ENCODE data around the gene OR2V2.

OR2V2 gene

GRCh38 chr5:181194489-181195248, 47.3 kb downstream of the OR2V2 start:
- H3K36me3 ChIP-seq (ENCODE audit: insufficient read depth, low read length), result no peaks in the 10 kb centered on the region
- no peaks in the 10 kb centered on the region for H3K9me3 ChIP-seq (ENCODE audit: insufficient read depth, low read depth, low read length)
- H3K9ac ChIP-seq (ENCODE audit: low read depth, low read length), result no peak overlapping the region
- peaks cover 51% of the 10 kb centered on the region for H3K27me3 ChIP-seq (ENCODE audit: insufficient read depth, low read length)
- H3K4me3 ChIP-seq (ENCODE audit: low read length), result no peak overlapping the region
- WGBS, result 85% methylated on average over 21 of the region's 21 CpGs
- H3K27ac ChIP-seq (ENCODE audit: low read depth, low read length), result no peak overlapping the region
- H3K4me1 ChIP-seq (ENCODE audit: insufficient read depth, low read length), result peaks cover 16% of the 10 kb centered on the region

GRCh38 chr5:181195249-181195761, 47.9 kb downstream of the OR2V2 start:
- Histone ChIP-seq H3K9me3 (ENCODE audit: insufficient read depth, low read depth, low read length) (no peaks in the 10 kb centered on the region), H3K4me1 (ENCODE audit: insufficient read depth, low read length) (peaks cover 17% of the 10 kb centered on the region), H3K36me3 (ENCODE audit: insufficient read depth, low read length) (no peaks in the 10 kb centered on the region), H3K27me3 (ENCODE audit: insufficient read depth, low read length) (peaks cover 51% of the 10 kb centered on the region), H3K9ac (ENCODE audit: low read depth, low read length) (no peak overlapping the region), H3K4me3 (ENCODE audit: low read length) (no peak overlapping the region), H3K27ac (ENCODE audit: low read depth, low read length) (no peak overlapping the region)
- 95% methylated on average over 45 of the region's 45 CpGs for WGBS

GRCh38 chr5:181197326-181197951, 50.1 kb downstream of the OR2V2 start:
- no peaks in the 10 kb centered on the region for H3K36me3 ChIP-seq (ENCODE audit: insufficient read depth, low read length)
- no peak overlapping the region for H3K9ac ChIP-seq (ENCODE audit: low read depth, low read length)
- H3K4me3 ChIP-seq (ENCODE audit: low read length), result no peak overlapping the region
- H3K9me3 ChIP-seq (ENCODE audit: insufficient read depth, low read depth, low read length), result no peaks in the 10 kb centered on the region
- peaks cover 60% of the 10 kb centered on the region for H3K27me3 ChIP-seq (ENCODE audit: insufficient read depth, low read length)
- H3K27ac ChIP-seq (ENCODE audit: low read depth, low read length), result no peak overlapping the region
- 76% methylated on average over 8 of the region's 8 CpGs for WGBS
- H3K4me1 ChIP-seq (ENCODE audit: insufficient read depth, low read length), result peaks cover 20% of the 10 kb centered on the region

GRCh38 chr5:181198106-181198685, 50.8 kb downstream of the OR2V2 start:
- H3K9ac ChIP-seq (ENCODE audit: low read depth, low read length), result no peak overlapping the region
- no peak overlapping the region; the same call in 1 of the 2 replicates for H3K27ac ChIP-seq (ENCODE audit: low read depth, low read length)
- no peaks in the 10 kb centered on the region for H3K36me3 ChIP-seq (ENCODE audit: insufficient read depth, low read length)
- H3K9me3 ChIP-seq (ENCODE audit: insufficient read depth, low read depth, low read length), result no peaks in the 10 kb centered on the region
- H3K4me3 ChIP-seq (ENCODE audit: low read length), result no peak overlapping the region; the same call in 1 of the 2 replicates
- H3K27me3 ChIP-seq (ENCODE audit: insufficient read depth, low read length), result peaks cover 59% of the 10 kb centered on the region
- H3K4me1 ChIP-seq (ENCODE audit: insufficient read depth, low read length), result peaks cover 20% of the 10 kb centered on the region
- WGBS, result 85% methylated on average over 12 of the region's 12 CpGs

GRCh38 chr5:181198905-181199519, 51.6 kb downstream of the OR2V2 start:
- Histone ChIP-seq H3K4me1 (ENCODE audit: insufficient read depth, low read length) (peaks cover 20% of the 10 kb centered on the region), H3K9me3 (ENCODE audit: insufficient read depth, low read depth, low read length) (no peaks in the 10 kb centered on the region), H3K36me3 (ENCODE audit: insufficient read depth, low read length) (no peaks in the 10 kb centered on the region), H3K9ac (ENCODE audit: low read depth, low read length) (no peak overlapping the region), H3K27ac (ENCODE audit: low read depth, low read length) (peak overlapping the region; percentile 27; the same call in 1 of the 2 replicates), H3K4me3 (ENCODE audit: low read length) (no peak overlapping the region; the same call in 1 of the 2 replicates), H3K27me3 (ENCODE audit: insufficient read depth, low read length) (peaks cover 61% of the 10 kb centered on the region)
- WGBS, result 51% methylated on average over 9 of the region's 9 CpGs

GRCh38 chr5:181199881-181200638, 52.7 kb downstream of the OR2V2 start:
- H3K9me3 ChIP-seq (ENCODE audit: insufficient read depth, low read depth, low read length), result no peaks in the 10 kb centered on the region
- peaks cover 71% of the 10 kb centered on the region for H3K27me3 ChIP-seq (ENCODE audit: insufficient read depth, low read length)
- H3K36me3 ChIP-seq (ENCODE audit: insufficient read depth, low read length), result no peaks in the 10 kb centered on the region
- no peak overlapping the region for H3K27ac ChIP-seq (ENCODE audit: low read depth, low read length)
- 88% methylated on average over 12 of the region's 12 CpGs for WGBS
- no peak overlapping the region for H3K9ac ChIP-seq (ENCODE audit: low read depth, low read length)
- peaks cover 20% of the 10 kb centered on the region for H3K4me1 ChIP-seq (ENCODE audit: insufficient read depth, low read length)
- no peak overlapping the region for H3K4me3 ChIP-seq (ENCODE audit: low read length)

GRCh38 chr5:181200816-181201215, 53.4 kb downstream of the OR2V2 start:
- Histone ChIP-seq H3K27ac (ENCODE audit: low read depth, low read length) (no peak overlapping the region), H3K4me1 (ENCODE audit: insufficient read depth, low read length) (peaks cover 20% of the 10 kb centered on the region), H3K9ac (ENCODE audit: low read depth, low read length) (no peak overlapping the region), H3K27me3 (ENCODE audit: insufficient read depth, low read length) (peaks cover 79% of the 10 kb centered on the region), H3K9me3 (ENCODE audit: insufficient read depth, low read depth, low read length) (no peaks in the 10 kb centered on the region), H3K4me3 (ENCODE audit: low read length) (no peak overlapping the region), H3K36me3 (ENCODE audit: insufficient read depth, low read length) (no peaks in the 10 kb centered on the region)
- WGBS, result 38% methylated on average over 4 of the region's 4 CpGs

- peaks cover 17% of the 10 kb centered on the region for H3K4me1 ChIP-seq (ENCODE audit: insufficient read depth, low read length)
- H3K4me3 ChIP-seq (ENCODE audit: low read length), result peak overlapping the region; percentile 62
- no peak overlapping the region for H3K27ac ChIP-seq (ENCODE audit: low read depth, low read length)
- H3K36me3 ChIP-seq (ENCODE audit: insufficient read depth, low read length), result no peaks in the 10 kb centered on the region
- peaks cover 81% of the 10 kb centered on the region for H3K27me3 ChIP-seq (ENCODE audit: insufficient read depth, low read length)
- H3K9me3 ChIP-seq (ENCODE audit: insufficient read depth, low read depth, low read length), result no peaks in the 10 kb centered on the region
- WGBS, result 79% methylated on average over 11 of the region's 11 CpGs
- H3K9ac ChIP-seq (ENCODE audit: low read depth, low read length), result no peak overlapping the region
These were observed 55.8 kb downstream of the OR2V2 start for GRCh38 chr5:181203093-181203711.

- WGBS, result 9% methylated on average over 16 of the region's 17 CpGs
- peak overlapping the region; percentile 62 for H3K4me3 ChIP-seq (ENCODE audit: low read length)
- no peak overlapping the region for H3K27ac ChIP-seq (ENCODE audit: low read depth, low read length)
These were observed 56.4 kb downstream of the OR2V2 start for GRCh38 chr5:181203777-181204112.

GRCh38 chr5:181204113-181204825, 56.9 kb downstream of the OR2V2 start:
- WGBS, result 1% methylated on average over 67 of the region's 67 CpGs

More at GRCh38 chr5:181203777-181204112, 56.4 kb downstream of the OR2V2 start:
- peaks cover 78% of the 10 kb centered on the region for H3K27me3 ChIP-seq (ENCODE audit: insufficient read depth, low read length)
- no peaks in the 10 kb centered on the region for H3K36me3 ChIP-seq (ENCODE audit: insufficient read depth, low read length)
- H3K9ac ChIP-seq (ENCODE audit: low read depth, low read length), result no peak overlapping the region; the same call in 1 of the 2 replicates
- no peaks in the 10 kb centered on the region for H3K9me3 ChIP-seq (ENCODE audit: insufficient read depth, low read depth, low read length)
- peaks cover 12% of the 10 kb centered on the region for H3K4me1 ChIP-seq (ENCODE audit: insufficient read depth, low read length)

More at GRCh38 chr5:181204113-181204825, 56.9 kb downstream of the OR2V2 start:
- Histone ChIP-seq H3K4me3 (ENCODE audit: low read length) (peak overlapping the region; percentile 62), H3K9ac (ENCODE audit: low read depth, low read length) (no peak overlapping the region; the same call in 1 of the 2 replicates), H3K27ac (ENCODE audit: low read depth, low read length) (no peak overlapping the region), H3K36me3 (ENCODE audit: insufficient read depth, low read length) (no peaks in the 10 kb centered on the region), H3K4me1 (ENCODE audit: insufficient read depth, low read length) (peaks cover 8% of the 10 kb centered on the region), H3K9me3 (ENCODE audit: insufficient read depth, low read depth, low read length) (no peaks in the 10 kb centered on the region), H3K27me3 (ENCODE audit: insufficient read depth, low read length) (peaks cover 72% of the 10 kb centered on the region)

All from HUES64 (cell line).